ENCODE data around the gene FYCO1.
A peak's percentile ranks its signal among the peaks of the same experiment; 100 is the strongest.
"Not testable (repeated sequence)": the region's sequence is repeated elsewhere in the genome, so short reads cannot be mapped to it uniquely, and the experiment has no call there.

Gene FYCO1

DNA sequence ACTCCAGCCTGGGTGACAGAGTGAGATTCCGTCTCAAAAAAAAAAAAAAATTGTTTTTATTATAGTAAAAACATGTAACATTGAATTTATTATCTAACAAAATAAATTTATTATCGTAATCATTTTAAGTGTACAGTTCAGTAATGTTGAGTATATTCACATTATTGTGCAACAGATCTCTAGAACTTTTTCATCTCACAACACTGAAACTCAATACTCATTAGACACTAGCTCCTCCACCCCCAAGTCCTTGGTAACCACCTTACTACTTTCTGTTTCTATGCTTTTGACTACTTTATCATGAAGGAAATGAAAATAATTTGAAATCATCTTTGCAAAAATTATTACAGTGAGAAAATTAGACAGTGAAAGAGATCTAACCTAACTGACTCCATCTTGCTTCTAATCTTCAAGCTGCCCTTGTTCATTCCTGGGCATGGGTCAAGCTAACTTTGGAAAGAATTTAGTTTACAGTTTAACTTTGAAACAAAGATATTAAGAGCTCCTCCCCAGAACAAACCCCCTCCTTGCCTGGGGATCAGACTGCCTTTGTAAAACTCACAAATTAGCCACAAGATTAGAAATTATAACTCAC, 15.0 kb upstream of the FYCO1 start:
- no peak for DNase-seq (ENCODE audit: low read depth in 2 of 2)

GRCh38 chr3:46008058-46008457, 12.4 kb upstream of the FYCO1 start:
- DNase-seq (ENCODE audit: low read depth in 2 of 2) = no peak

- no peak for DNase-seq (ENCODE audit: low read depth in 2 of 2)
Observed at GRCh38 chr3:46007280-46007679, 11.7 kb upstream of the FYCO1 start.

DNA sequence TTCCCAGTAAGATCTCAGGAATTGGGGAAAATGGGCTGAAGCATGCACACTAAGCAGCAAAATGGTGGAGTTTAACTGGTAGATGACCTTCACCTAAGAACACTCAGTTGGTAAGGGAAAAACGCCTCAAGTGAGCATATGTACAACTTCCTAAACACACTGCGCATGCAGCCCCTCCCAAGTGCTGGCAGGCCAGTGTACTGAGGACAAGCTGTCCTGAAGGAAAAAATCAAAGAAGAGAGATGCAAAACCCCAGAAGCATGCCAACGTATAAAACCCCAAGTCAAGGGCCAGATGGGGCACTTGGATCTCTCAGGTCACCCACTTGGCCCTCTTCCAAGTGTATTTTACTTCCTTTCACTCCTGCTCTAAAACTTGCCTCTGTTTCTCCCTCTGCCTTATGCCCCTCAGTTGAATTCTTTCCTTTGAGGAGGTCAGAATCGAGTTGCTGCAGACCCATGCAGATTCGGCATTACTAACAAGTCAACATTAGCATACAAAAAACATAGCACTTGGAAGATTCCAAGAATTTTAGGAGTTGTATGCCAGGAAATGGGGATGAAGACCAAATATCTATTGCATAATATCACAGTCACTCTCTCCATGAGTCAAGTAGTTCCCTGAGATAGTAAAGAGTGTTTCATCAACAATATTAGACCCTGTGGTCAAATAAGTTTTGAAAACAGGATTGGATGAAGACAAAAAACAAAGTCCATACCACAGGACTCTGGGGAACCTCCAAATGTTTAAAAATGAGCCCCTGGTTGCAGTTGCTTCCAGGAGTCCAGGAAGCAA, 10.8 kb upstream of the FYCO1 start:
- no peak for DNase-seq (ENCODE audit: low read depth in 2 of 2)

DNA sequence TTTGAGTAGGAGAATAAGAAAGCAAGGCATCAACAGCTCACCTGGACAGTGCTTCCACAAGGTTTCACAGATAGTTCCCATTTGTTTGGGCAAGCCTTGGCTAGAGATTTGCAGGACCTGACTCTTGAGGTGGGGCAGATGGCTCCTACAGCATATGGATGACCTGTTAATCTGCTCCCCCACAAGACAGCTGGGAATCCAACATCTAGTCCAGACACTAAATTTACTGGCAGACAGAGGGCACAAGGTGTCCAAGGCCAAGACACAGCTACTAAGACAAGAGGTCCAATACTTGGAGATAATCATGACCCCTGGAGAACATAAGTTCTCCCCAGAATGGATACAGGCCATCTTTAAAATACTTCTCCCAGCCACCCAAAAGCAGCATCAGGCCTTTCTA, 8.1 kb upstream of the FYCO1 start:
- not testable (repeated sequence) for DNase-seq (ENCODE audit: low read depth in 2 of 2)

DNA sequence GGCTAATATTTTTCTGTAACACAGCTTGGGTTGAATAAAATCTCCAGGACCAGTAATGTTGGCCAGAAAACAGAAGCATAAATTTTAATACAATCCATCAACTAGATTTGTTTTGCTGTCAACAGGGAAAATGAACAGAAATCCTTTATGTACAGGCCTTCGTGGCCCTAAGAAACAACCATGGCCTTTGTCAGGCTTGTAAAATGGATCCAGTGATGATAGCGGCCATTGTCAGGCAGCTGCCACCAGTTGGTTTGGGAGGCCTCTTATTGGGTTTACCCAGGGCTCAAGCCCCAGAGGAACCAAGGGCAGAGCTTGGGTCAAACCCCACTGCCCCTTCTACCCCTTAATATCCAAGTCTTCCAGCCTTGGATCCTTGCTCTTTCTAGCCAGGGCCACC, 5.6 kb upstream of the FYCO1 start:
- no peak for DNase-seq (ENCODE audit: low read depth in 2 of 2)

GRCh38 chr3:45997942-45998341, 2.3 kb upstream of the FYCO1 start:
- no peak for DNase-seq (ENCODE audit: low read depth in 2 of 2)

DNA sequence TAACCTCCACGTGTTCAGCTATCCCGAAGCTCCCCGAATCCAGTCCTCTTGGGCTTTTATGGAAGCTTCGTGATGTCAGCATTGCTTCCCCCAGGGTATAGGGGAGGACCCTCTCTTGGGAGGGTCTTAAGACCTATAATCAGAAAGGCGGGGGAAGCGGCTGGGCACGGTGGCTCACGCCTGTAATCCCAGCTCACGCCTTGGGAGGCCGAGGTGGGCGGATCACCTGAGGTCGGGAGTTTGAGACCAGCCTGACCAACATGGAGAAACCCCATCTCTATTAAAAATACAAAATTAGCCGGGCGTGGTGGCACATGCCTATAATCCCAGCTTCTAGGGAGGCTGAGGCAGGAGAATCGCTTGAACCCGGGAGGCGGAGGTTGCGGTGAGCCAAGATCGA, 1.9 kb upstream of the FYCO1 start:
- not testable (repeated sequence) for DNase-seq (ENCODE audit: low read depth in 2 of 2)

DNA sequence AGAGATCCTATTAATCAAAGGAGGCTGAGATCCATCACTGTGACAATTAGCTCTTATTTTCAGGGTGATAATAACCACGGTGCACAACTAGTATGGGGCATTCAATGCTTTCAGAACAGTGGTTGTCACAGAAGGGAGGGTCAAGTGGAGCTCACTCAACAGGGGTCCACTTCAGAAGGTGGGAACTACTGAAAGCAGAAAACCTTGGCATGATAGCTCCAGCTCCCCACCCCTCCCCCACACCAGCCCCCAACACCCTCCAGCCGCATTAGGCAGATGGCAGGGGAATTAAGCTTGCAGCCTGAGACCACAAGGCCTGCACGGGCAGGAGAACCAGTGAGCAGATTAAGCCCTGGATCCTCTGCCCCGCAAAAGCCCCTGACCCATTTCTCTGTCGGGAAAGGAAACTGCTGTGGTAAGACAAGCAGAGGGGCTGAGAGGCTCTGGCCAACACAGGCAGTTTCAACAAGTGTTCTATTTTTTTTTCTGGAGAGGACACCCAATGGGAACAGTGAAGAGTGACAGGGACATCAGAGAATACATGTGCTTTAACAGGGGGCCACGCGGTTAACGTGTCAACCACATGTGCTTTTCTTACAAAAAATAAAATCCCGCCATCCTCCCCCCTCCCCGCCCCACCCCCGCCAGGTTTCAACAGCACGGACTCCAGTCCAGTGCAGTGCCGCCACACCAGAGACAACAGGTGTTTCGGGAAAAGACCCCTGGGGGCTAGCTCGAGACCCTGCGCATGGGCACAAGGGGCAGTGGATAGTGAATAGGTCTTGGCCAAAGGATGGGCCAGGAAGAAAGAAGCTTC, 997 bp downstream of the FYCO1 start:
- DNase-seq (ENCODE audit: low read depth in 2 of 2) = peak in 1 of 2 donors; percentile 23

- DNase-seq (ENCODE audit: low read depth in 2 of 2) = no peak
Observed at GRCh38 chr3:45993421-45994027, 2.1 kb downstream of the FYCO1 start.

DNA sequence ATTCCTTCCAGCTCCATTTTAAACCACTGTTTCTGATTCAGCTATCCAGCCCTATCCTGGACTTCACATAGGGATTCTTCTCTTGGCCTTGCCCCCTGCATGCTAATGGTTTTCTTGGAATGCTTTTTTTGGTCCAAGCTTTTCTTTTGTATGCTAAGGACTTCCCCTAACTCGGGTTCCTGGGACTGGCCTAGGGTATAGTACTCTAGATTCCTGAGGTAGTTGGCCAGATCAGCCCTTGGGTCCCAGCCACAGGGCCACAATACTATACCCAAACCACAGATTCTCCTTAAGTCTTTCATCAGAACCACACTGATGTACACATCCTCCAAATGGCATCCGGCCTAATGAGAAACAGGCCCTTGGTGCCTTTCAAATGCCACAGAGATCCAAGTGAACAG, 2.8 kb downstream of the FYCO1 start:
- DNase-seq (ENCODE audit: low read depth in 2 of 2) = no peak

- no peak for DNase-seq (ENCODE audit: low read depth in 2 of 2)
Observed at GRCh38 chr3:45992133-45992729, 3.4 kb downstream of the FYCO1 start.

DNA sequence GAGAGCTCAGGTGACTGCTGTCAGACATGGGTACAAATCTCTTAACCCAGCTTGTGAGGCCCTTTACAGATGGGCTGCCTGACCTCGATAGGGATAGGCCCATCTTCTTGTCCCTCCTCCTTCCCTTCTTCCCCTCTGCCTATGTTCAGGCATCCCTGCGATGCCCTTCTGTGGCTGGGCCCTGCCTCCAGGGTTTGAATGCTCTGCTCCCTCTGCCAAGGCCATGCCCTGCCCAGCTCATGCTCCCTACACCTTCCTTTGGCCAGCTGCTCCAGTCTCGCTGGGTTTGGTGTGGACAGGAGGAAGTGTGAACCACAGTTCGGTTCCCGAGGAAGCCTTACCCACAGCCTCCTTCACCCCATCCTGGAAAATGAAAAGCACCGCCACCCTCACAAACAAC, 4.3 kb downstream of the FYCO1 start:
- DNase-seq (ENCODE audit: low read depth in 2 of 2) = no peak

- DNase-seq (ENCODE audit: low read depth in 2 of 2) = no peak
Observed at GRCh38 chr3:45990181-45990580, 5.4 kb downstream of the FYCO1 start.

- no peak for DNase-seq (ENCODE audit: low read depth in 2 of 2)
Observed at GRCh38 chr3:45988804-45989203, 6.8 kb downstream of the FYCO1 start.

- no peak for DNase-seq (ENCODE audit: low read depth in 2 of 2)
Observed at GRCh38 chr3:45988362-45988761, 7.3 kb downstream of the FYCO1 start.

GRCh38 chr3:45987368-45988291, 8.0 kb downstream of the FYCO1 start:
- DNase-seq (ENCODE audit: low read depth in 2 of 2) = no peak

DNA sequence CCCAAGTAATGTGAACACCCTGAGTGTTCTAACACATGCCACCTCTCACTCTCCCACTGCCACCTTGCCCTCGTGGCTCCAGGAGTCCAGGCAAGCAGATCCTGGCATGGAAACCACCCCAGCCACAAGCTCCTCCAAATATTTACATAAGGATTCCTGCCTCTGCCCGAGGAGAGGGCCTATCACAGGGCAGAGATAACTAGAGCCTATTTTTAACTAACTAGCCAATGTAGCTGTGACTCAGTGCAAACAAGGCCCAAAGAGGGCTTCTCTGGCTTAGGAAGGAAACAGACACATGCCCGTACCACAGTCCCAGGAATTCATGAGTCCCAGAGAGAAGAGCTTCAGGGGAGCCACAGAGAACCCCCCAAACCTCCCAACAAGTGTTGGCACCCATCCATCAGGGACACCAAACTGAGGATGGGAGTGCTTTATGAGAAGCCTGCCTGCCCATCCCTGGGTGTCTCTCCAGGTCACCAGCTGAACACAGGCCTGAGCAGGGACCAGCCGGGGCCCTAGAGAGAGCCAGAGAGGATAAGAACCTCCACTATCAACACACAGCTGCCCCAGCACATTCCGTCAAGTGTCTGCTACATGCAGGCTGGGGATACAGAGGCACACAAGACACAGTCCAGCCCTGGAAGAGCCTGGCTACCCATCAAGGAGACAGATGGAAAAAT, 9.2 kb downstream of the FYCO1 start:
- DNase-seq (ENCODE audit: low read depth in 2 of 2) = no peak

DNA sequence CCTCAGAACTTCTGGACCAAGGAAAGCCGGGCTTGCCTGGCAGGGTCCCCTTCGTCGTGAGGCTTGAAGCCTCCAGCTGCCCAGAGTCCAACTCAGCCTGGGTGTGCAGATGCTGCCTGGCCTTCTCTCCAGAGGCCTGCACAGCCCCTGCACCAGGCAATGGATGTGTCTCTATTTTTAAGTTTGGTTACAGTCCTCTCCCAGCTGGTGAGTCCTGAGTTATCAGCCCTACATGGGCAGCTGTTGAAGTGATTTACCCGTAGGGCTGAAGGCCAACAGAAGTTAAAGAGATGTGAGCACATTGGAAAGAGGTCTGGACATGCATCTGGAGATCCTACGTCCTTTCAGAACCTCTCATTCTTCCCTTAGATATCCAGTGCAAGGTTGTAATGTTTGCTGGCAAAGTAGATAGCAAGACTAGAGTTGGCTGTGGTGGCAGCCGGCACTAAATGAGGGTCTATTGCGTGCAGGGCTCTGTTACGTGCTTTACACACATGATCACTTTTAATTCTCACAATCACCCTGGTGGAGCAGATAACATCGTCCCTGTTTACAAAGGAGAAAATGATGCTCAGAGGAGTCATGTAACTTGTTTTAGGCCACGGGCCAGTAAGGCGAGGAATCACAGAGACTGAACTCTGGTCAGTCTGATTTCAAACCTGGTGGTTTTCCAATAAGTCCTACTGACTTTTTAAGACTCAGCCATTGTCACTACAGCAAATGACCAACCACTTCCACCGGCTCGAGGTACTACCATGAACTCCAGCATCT, 9.9 kb downstream of the FYCO1 start:
- no peak for DNase-seq (ENCODE audit: low read depth in 2 of 2)
